Parietal lobe (tissue), 1 donor: ENCODE measurements around the gene PPL. TPM values are rescaled to one million over a fixed set of nuclear protein-coding genes. Genes with fewer than 3 reads are reported as not detected.

ENCODE experiments used
- total RNA-seq: library from RNA; depleted of rRNA; stranded (reverse); fragments of >200 nt; gene quantifications from one replicate; pipeline ENCODE4 v1.2.3, GENCODE V29; 2014

PPL gene
- total RNA-seq = 0.94 TPM

DNA sequence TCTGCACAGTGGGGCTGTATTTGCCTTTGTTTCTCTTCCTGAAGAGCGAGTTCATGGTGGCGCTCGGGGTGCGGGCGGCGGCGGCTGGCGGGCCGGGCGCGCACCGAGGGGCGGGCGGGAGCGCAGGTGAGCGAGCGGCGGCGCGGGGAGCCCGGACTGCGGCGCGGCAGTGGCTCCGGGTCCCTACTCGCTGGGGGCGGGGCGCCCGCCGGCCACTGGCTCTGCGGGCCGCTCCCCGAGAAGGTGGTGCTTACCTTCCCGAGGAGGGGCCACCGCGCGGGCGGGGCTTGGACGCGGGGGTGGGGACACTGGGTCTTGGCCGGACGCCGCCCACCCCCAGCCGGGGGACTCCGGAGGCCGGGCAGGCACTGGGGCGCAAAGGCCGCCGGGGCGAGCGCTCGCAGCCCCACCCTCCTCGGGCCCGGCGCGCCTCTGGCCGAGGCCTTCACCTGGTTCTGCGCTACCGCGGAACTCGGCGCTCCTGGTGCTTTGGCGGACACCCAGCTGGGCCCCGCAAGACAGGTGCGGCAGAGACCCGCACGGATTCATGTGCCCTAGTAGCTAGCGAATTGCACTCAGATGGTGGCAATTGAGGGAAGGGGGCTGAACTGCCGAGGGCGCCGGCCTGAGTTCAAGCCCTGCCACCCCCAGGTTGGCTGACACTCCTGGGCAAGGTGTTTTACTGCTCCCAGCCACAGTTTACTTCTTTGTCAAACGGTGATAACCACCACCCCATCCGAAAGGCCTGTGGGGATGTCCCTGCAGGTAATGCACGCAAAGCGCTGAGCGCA is at the start of gene PPL:
Gene PPL, minus strand, starts transcription at position 158 of the 791 bp plus-strand sequence. Its CDS starts 103 bp downstream, at position 55.

GRCh38 chr16:4957720-4958509 is 21.0 kb upstream of the PPL start, which contains the start of gene SEC14L5:
TSS of gene SEC14L5 (plus strand) at chr16:4958330. CDS start at chr16:4959324, 994 bp downstream.

GRCh38 chr16:4846901-4847773 is 89.8 kb downstream of the PPL start, which contains the start of the genes GLYR1 and UBN1:
TSS of gene GLYR1 (minus strand) at chr16:4847288. CDS start at chr16:4847265, 23 bp downstream.
TSS of gene UBN1 (plus strand) at chr16:4847481. CDS start at chr16:4852918, 5,437 bp downstream.

Other genes starting within 250 kb of the PPL start
- 32.6 TPM for gene NUDT16L1, start 243.6 kb downstream of the PPL start, total RNA-seq
- 61.3 TPM for gene ANKS3, start 202.9 kb downstream of the PPL start, total RNA-seq
- gene DNAAF8, start 202.6 kb downstream of the PPL start, total RNA-seq = 0.31 TPM
- gene ZNF500, start 170.0 kb downstream of the PPL start, total RNA-seq = 16.9 TPM
- gene SEPTIN12, start 148.8 kb downstream of the PPL start, total RNA-seq = not detected
- not detected for gene SMIM22, start 141.8 kb downstream of the PPL start, total RNA-seq
- gene ROGDI, start 134.5 kb downstream of the PPL start, total RNA-seq = 41.6 TPM
- 89.2 TPM for gene GLYR1, start 89.9 kb downstream of the PPL start, total RNA-seq
- 31.3 TPM for gene UBN1, start 89.7 kb downstream of the PPL start, total RNA-seq
- gene SEC14L5, start 21.2 kb upstream of the PPL start, total RNA-seq = 0.94 TPM
- gene NAGPA, start 96.8 kb upstream of the PPL start, total RNA-seq = 19.7 TPM
- gene C16orf89, start 128.8 kb upstream of the PPL start, total RNA-seq = 1.3 TPM
- 16.6 TPM for gene ALG1, start 134.7 kb upstream of the PPL start, total RNA-seq
- gene EEF2KMT, start 160.6 kb upstream of the PPL start, total RNA-seq = 4.7 TPM